Activated naive CD4-positive, alpha-beta T cell treated with anti-CD3 and anti-CD28 coated beads, Interleukin-2, amount 50 U/mL, for 24 hours (primary cell): ENCODE data around the gene MX2.
"Not testable (repeated sequence)": the region's sequence is repeated elsewhere in the genome, so short reads cannot be mapped to it uniquely, and the experiment has no call there.

Experiments used
- H3K27ac Mint-ChIP-seq: one replicate; pipeline ENCODE4 v1.8.0; 2021; ENCODE audit warnings: mild to moderate bottlenecking, mixed read lengths
- H3K27me3 Mint-ChIP-seq: one replicate; pipeline ENCODE4 v1.8.0; 2021; ENCODE audit warnings: mixed read lengths
- H3K36me3 Mint-ChIP-seq: one replicate; pipeline ENCODE4 v1.8.0; 2021; ENCODE audit warnings: mixed read lengths
- H3K4me1 Mint-ChIP-seq: one replicate; pipeline ENCODE4 v1.8.0; 2021; ENCODE audit warnings: mixed read lengths
- H3K4me3 Mint-ChIP-seq: one replicate; pipeline ENCODE4 v1.8.0; 2021; ENCODE audit warnings: mild to moderate bottlenecking, mixed read lengths
- H3K9me3 Mint-ChIP-seq: one replicate; pipeline ENCODE4 v1.8.0; 2021; ENCODE audit warnings: mixed read lengths

Gene MX2

GRCh38 chr21:41350436-41351155 lies 11.2 kb upstream of the MX2 start:
- Mint-ChIP-seq H3K4me3 (no peak overlapping the region), H3K4me1 (no peaks in the 10 kb centered on the region), H3K36me3 (no peaks in the 10 kb centered on the region), H3K27me3 (peaks cover 4% of the 10 kb centered on the region), H3K9me3 (no peaks in the 10 kb centered on the region), H3K27ac (peak overlapping the region; percentile 89)

GRCh38 chr21:41357546-41357945 lies 4.3 kb upstream of the MX2 start:
- Mint-ChIP-seq H3K9me3 (no peaks in the 10 kb centered on the region), H3K36me3 (no peaks in the 10 kb centered on the region), H3K4me1 (peaks cover 18% of the 10 kb centered on the region), H3K27me3 (no peaks in the 10 kb centered on the region), H3K4me3 (no peak overlapping the region), H3K27ac (no peak overlapping the region)

GRCh38 chr21:41358193-41359166 lies 3.3 kb upstream of the MX2 start:
- Mint-ChIP-seq H3K4me3 (no peak overlapping the region), H3K9me3 (no peaks in the 10 kb centered on the region), H3K27ac (no peak overlapping the region), H3K4me1 (peaks cover 27% of the 10 kb centered on the region), H3K27me3 (no peaks in the 10 kb centered on the region), H3K36me3 (no peaks in the 10 kb centered on the region)

- Mint-ChIP-seq H3K4me3 (no peak overlapping the region), H3K4me1 (peaks cover 35% of the 10 kb centered on the region), H3K27ac (no peak overlapping the region), H3K36me3 (no peaks in the 10 kb centered on the region), H3K27me3 (no peaks in the 10 kb centered on the region), H3K9me3 (no peaks in the 10 kb centered on the region)
Measured at GRCh38 chr21:41359286-41359685, 2.5 kb upstream of the MX2 start.

GRCh38 chr21:41359754-41360071 lies 2.1 kb upstream of the MX2 start:
- not testable (repeated sequence) for H3K27me3 Mint-ChIP-seq, H3K27ac Mint-ChIP-seq, H3K9me3 Mint-ChIP-seq, H3K36me3 Mint-ChIP-seq, H3K4me3 Mint-ChIP-seq
- peaks cover 39% of the 10 kb centered on the region for H3K4me1 Mint-ChIP-seq

- no peaks in the 10 kb centered on the region for H3K9me3 Mint-ChIP-seq
- no peak overlapping the region for H3K27ac Mint-ChIP-seq
- peaks cover 44% of the 10 kb centered on the region for H3K4me1 Mint-ChIP-seq
- H3K27me3 Mint-ChIP-seq = no peaks in the 10 kb centered on the region
- no peak overlapping the region for H3K4me3 Mint-ChIP-seq
- peaks cover under 1% of the 10 kb centered on the region for H3K36me3 Mint-ChIP-seq
Measured at GRCh38 chr21:41360072-41360821, 1.6 kb upstream of the MX2 start.

GRCh38 chr21:41361053-41361785 lies 608 bp upstream of the MX2 start:
- H3K4me3 Mint-ChIP-seq = peak overlapping the region; percentile 93
- H3K36me3 Mint-ChIP-seq = peaks cover 2% of the 10 kb centered on the region
- peaks cover 54% of the 10 kb centered on the region for H3K4me1 Mint-ChIP-seq
- H3K27me3 Mint-ChIP-seq = no peaks in the 10 kb centered on the region
- peak overlapping the region; percentile 99 for H3K27ac Mint-ChIP-seq
- no peaks in the 10 kb centered on the region for H3K9me3 Mint-ChIP-seq

GRCh38 chr21:41362605-41363369 lies 960 bp downstream of the MX2 start:
- Mint-ChIP-seq H3K4me1 (peaks cover 68% of the 10 kb centered on the region), H3K4me3 (peak overlapping the region; percentile 93), H3K36me3 (peaks cover 6% of the 10 kb centered on the region), H3K27me3 (no peaks in the 10 kb centered on the region), H3K27ac (peak overlapping the region; percentile 99), H3K9me3 (no peaks in the 10 kb centered on the region)

- Mint-ChIP-seq H3K27ac (peak overlapping the region; percentile 99), H3K9me3 (no peaks in the 10 kb centered on the region), H3K4me3 (peak overlapping the region; percentile 93), H3K27me3 (no peaks in the 10 kb centered on the region), H3K36me3 (peaks cover 8% of the 10 kb centered on the region), H3K4me1 (peaks cover 76% of the 10 kb centered on the region)
Measured at GRCh38 chr21:41363370-41364270, 1.8 kb downstream of the MX2 start.

- peak overlapping the region; percentile 93 for H3K4me3 Mint-ChIP-seq
- peaks cover 8% of the 10 kb centered on the region for H3K36me3 Mint-ChIP-seq
- H3K4me1 Mint-ChIP-seq = peaks cover 83% of the 10 kb centered on the region
- peak overlapping the region; percentile 99 for H3K27ac Mint-ChIP-seq
- H3K9me3 Mint-ChIP-seq = no peaks in the 10 kb centered on the region
- H3K27me3 Mint-ChIP-seq = no peaks in the 10 kb centered on the region
Measured at GRCh38 chr21:41364308-41364707, 2.5 kb downstream of the MX2 start.

GRCh38 chr21:41365377-41366107 lies 3.7 kb downstream of the MX2 start:
- Mint-ChIP-seq H3K27me3 (no peaks in the 10 kb centered on the region), H3K4me3 (peak overlapping the region; percentile 15), H3K27ac (peak overlapping the region; percentile 17), H3K4me1 (peaks cover 91% of the 10 kb centered on the region), H3K36me3 (peaks cover 8% of the 10 kb centered on the region), H3K9me3 (no peaks in the 10 kb centered on the region)

GRCh38 chr21:41366522-41367151 lies 4.8 kb downstream of the MX2 start:
- Mint-ChIP-seq H3K4me1 (peaks cover 92% of the 10 kb centered on the region), H3K4me3 (no peak overlapping the region), H3K27ac (peak overlapping the region; percentile 90), H3K9me3 (no peaks in the 10 kb centered on the region), H3K36me3 (peaks cover 11% of the 10 kb centered on the region), H3K27me3 (no peaks in the 10 kb centered on the region)
